Activated naive CD4-positive, alpha-beta T cell treated with anti-CD3 and anti-CD28 coated beads, Interleukin-2, amount 50 U/mL, for 24 hours (primary cell): ENCODE measurements around the gene SYCE3.

Experiments used
- H3K27ac Mint-ChIP-seq: one replicate; pipeline ENCODE4 v1.8.0; 2021; ENCODE audit warnings: mild to moderate bottlenecking, mixed read lengths
- H3K27me3 Mint-ChIP-seq: one replicate; pipeline ENCODE4 v1.8.0; 2021; ENCODE audit warnings: mixed read lengths
- H3K36me3 Mint-ChIP-seq: one replicate; pipeline ENCODE4 v1.8.0; 2021; ENCODE audit warnings: mixed read lengths
- H3K4me1 Mint-ChIP-seq: one replicate; pipeline ENCODE4 v1.8.0; 2021; ENCODE audit warnings: mixed read lengths
- H3K4me3 Mint-ChIP-seq: one replicate; pipeline ENCODE4 v1.8.0; 2021; ENCODE audit warnings: mild to moderate bottlenecking, mixed read lengths
- H3K9me3 Mint-ChIP-seq: one replicate; pipeline ENCODE4 v1.8.0; 2021; ENCODE audit warnings: mixed read lengths

SYCE3 gene

DNA sequence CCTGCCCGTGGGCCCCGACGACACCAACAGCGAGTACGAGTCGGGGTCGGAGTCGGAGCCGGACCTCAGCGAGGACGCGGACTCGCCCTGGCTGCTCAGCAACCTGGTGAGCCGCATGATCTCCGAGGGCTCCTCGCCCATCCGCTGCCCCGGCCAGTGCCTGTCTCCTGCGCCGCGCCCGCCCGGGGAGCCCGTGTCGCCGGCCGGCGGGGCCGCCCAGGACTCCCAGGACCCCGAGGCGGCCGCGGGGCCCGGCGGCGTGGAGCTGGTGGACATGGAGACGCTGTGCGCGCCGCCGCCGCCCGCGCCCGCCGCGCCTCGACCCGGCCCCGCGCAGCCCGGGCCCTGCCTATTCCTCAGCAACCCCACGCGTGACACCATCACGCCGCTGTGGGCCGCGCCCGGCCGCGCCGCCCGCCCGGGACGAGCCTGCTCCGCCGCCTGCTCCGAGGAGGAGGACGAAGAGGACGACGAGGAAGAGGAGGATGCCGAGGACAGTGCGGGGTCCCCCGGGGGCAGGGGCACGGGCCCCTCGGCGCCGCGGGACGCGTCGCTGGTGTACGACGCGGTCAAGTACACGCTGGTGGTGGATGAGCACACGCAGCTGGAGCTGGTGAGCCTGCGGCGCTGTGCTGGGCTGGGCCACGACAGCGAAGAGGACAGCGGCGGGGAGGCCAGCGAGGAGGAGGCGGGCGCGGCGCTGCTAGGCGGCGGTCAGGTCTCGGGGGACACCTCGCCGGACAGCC is 41.7 kb upstream of the SYCE3 start:
- H3K9me3 Mint-ChIP-seq, result no peaks in the 10 kb centered on the region
- peaks cover 23% of the 10 kb centered on the region for H3K27me3 Mint-ChIP-seq
- H3K4me1 Mint-ChIP-seq, result peaks cover 8% of the 10 kb centered on the region
- peaks cover 1% of the 10 kb centered on the region for H3K36me3 Mint-ChIP-seq
- H3K4me3 Mint-ChIP-seq, result no peak overlapping the region
- H3K27ac Mint-ChIP-seq, result no peak overlapping the region

DNA sequence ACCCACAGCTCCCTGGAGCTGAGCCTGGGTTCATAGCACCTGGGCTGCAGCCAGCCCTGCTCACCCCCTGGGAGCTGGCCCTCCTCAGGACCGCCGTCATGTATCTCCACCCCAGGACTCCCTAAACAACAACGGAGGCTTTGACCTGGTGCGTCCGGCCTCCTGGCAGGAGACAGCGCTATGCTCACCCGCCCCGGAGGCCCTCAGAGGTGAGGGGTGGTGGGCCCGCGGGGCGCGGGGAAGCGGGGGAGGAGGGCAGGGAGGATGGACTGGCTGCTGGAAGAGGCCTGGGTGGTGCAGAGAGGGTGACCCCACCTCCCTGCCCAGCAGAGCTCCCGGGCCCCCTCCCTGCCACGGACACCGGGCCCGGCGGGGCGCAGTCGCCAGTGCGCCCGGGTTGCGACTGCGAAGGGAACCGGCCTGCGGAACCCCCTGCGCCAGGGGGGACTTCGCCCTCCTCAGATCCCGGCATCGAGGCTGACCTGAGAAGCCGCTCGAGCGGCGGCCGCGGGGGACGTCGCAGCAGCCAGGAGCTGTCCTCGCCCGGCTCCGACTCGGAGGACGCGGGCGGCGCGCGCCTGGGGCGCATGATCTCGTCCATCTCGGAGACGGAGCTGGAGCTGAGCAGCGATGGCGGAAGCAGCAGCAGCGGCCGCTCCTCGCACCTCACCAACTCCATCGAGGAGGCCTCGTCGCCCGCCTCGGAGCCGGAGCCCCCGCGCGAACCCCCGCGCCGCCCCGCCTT is 41.0 kb upstream of the SYCE3 start:
- Mint-ChIP-seq H3K4me3 (no peak overlapping the region), H3K9me3 (no peaks in the 10 kb centered on the region), H3K36me3 (peaks cover 1% of the 10 kb centered on the region), H3K27me3 (peaks cover 23% of the 10 kb centered on the region), H3K4me1 (peaks cover 8% of the 10 kb centered on the region), H3K27ac (no peak overlapping the region)

DNA sequence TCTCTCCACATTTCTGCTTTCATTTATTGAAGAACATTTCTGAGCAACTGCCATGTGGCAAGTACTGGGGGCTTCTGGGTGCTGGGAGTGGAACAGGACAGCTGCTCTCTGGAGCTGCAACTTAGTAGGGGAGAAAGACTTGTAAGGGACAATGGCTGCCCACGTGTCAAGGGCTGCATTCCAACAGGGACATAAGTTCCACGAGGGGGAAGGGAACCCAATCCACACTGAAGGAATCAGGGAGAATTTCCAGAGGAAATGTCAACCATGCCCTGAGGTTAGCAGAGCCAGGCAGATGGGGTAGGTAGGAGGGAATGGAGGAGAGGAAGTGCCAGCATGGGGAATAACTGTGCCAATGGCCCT is 39.6 kb upstream of the SYCE3 start:
- Mint-ChIP-seq H3K36me3 (peaks cover 3% of the 10 kb centered on the region), H3K9me3 (no peaks in the 10 kb centered on the region), H3K27ac (no peak overlapping the region), H3K4me3 (peak overlapping the region; percentile 87), H3K4me1 (peaks cover 8% of the 10 kb centered on the region), H3K27me3 (peaks cover 21% of the 10 kb centered on the region)

DNA sequence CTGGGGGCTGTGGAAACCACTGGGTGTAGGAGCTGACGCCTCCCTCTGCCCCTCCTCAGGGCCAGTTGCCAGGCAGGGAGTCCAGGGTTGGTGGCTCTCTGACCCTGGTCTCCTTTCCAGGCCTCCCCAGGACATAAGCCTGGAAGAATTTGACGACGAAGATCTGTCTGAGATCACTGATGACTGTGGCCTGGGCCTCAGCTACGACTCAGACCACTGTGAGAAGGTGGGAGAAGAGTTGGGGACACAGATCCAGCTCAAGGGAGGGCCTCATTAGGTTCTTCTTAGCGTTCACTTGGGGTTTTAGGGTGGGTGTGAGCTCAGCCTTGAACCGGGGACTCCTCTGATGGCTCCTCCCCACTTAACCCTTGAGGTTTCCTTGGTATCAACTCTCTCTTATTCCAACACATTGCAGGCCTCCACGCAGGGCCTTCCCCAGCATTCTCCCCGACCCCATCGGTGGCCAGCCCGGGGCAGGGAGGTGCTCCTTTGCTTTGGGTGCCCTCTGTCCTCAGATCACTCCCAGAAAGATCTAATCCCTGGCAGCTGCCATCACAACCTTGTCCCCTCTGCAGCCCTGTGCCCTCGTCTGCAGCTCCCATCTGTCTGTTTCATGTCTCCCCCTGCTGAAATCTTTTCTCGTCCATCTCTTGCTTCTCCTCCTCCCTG is 39.1 kb upstream of the SYCE3 start:
- H3K9me3 Mint-ChIP-seq, result no peaks in the 10 kb centered on the region
- peak overlapping the region; percentile 87 for H3K4me3 Mint-ChIP-seq
- peaks cover 21% of the 10 kb centered on the region for H3K27me3 Mint-ChIP-seq
- peaks cover 3% of the 10 kb centered on the region for H3K36me3 Mint-ChIP-seq
- peaks cover 8% of the 10 kb centered on the region for H3K4me1 Mint-ChIP-seq
- H3K27ac Mint-ChIP-seq, result peak overlapping the region; percentile 80

DNA sequence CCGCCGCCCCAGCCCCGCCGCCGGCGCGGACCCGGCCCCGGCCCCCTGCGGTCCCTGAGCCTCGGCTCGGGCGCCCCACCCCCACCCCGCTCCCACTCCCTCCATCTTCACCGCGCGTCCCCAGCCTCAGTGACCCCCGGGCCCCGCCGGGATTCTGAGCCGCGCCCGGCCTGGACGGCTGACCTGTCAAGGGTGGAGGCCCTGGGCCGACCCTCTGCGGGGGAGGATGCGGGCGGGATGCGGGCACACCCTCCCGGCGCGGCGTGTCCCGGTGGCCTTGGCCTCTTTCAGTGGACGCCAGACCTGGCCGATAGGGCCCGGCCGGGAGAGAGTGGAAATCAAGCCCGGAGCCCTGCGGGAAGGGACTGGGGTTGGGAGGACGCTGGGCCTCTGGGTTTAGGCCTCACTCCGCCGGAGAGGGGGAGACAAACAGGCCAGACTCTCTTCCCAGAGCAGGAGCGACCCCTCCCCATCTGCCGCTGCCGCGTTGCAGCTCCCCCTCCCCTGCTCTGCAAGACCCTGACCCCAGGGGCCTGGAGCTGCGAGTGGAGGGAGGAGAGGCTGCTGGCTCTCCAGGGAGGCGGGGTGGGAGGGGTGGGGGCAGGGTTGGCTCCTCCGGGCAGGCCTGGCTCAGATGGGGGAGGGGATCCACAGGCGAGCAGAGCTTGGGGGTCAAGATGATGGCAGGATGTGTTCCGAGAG is 38.4 kb upstream of the SYCE3 start:
- peak overlapping the region; percentile 87 for H3K4me3 Mint-ChIP-seq
- H3K9me3 Mint-ChIP-seq, result no peaks in the 10 kb centered on the region
- H3K27me3 Mint-ChIP-seq, result peaks cover 21% of the 10 kb centered on the region
- H3K4me1 Mint-ChIP-seq, result peaks cover 8% of the 10 kb centered on the region
- H3K36me3 Mint-ChIP-seq, result peaks cover 3% of the 10 kb centered on the region
- H3K27ac Mint-ChIP-seq, result no peak overlapping the region

DNA sequence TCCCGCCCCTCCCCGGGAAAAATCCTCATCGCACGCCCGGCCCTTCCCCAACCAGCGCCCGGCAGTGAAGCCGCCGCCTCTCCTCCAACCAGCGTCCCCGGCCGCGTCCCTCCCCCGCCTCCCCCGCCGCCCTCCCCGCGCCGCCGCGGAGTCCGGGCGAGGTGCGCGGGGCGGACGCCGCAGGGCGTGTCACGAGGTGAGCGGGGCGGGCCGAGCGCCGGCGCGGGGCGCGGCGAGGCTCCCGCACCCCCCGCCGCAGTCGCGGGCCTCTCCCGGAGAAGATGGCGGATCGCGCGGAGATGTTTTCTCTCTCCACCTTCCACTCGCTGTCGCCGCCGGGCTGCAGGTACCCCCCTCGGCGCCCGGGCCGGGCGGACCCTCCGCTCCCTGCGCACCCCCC is 37.8 kb upstream of the SYCE3 start, which contains the start of gene MAPK8IP2:
MAPK8IP2 (plus strand) TSS at position 256 of the 400 bp plus-strand sequence; CDS start at position 282, 26 bp downstream.
- Mint-ChIP-seq H3K27me3 (peaks cover 21% of the 10 kb centered on the region), H3K4me1 (peaks cover 8% of the 10 kb centered on the region), H3K27ac (no peak within 1 kb of the TSS), H3K4me3 (peak within 1 kb of the TSS; percentile 87), H3K36me3 (peaks cover 3% of the 10 kb centered on the region), H3K9me3 (no peaks in the 10 kb centered on the region)

DNA sequence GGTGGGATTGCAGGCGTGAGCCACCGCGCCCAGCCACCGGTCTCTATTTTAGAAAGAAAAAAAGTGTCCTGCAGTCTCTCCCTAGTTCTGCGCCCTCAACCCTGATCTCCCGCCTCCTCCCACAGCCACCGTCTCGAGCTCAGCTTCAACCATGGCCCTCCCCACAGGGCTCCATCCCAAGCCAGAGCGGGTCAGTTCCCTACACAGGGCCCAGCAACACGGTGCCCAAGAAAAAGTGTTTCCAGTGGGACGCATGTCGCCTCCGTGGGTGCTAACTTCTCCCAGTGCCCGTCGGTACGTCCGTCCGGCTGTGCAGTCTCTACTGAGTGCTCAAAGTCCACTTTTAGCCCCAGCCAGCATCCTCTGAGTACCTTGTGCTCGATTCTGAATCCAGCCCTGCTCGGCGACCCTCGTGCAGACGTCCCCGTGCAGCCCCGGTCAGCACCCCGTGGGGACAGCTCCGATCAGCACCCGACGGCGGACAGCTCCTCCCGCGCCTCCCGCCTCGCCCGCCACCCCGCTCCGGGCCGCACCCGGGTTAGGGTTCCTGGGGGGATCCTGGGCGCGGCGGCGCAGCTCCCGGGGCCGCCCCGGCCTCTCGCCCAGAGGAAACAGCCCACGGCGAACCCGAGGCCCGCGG is 37.2 kb upstream of the SYCE3 start:
- Mint-ChIP-seq H3K27ac (no peak overlapping the region), H3K36me3 (peaks cover 3% of the 10 kb centered on the region)

DNA sequence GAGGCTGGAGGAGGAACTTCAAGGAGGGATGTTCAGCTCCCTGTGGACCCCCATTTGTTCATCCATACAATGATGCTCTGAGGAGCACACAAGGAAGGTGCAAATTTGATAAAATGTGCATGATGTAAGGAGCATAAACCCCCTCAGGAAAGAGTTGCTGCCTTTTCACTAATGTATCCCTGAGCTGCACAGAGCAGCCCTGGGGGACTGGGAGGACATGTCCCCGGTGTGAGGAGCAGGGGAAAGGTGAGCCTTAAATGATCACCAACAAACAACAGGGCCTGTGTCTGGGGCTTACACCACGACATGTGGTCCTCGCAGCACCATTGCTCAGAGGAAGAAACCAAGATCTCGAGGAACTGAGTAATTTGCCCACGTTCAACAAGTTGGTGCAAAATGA is 34.4 kb upstream of the SYCE3 start:
- no peak overlapping the region for H3K4me3 Mint-ChIP-seq
- no peaks in the 10 kb centered on the region for H3K9me3 Mint-ChIP-seq
- H3K27ac Mint-ChIP-seq, result no peak overlapping the region

More for the DNA sequence above, 37.2 kb upstream of the SYCE3 start:
- peak overlapping the region; percentile 71 for H3K4me3 Mint-ChIP-seq
- H3K4me1 Mint-ChIP-seq, result peaks cover 8% of the 10 kb centered on the region
- peaks cover 21% of the 10 kb centered on the region for H3K27me3 Mint-ChIP-seq
- H3K9me3 Mint-ChIP-seq, result no peaks in the 10 kb centered on the region

DNA sequence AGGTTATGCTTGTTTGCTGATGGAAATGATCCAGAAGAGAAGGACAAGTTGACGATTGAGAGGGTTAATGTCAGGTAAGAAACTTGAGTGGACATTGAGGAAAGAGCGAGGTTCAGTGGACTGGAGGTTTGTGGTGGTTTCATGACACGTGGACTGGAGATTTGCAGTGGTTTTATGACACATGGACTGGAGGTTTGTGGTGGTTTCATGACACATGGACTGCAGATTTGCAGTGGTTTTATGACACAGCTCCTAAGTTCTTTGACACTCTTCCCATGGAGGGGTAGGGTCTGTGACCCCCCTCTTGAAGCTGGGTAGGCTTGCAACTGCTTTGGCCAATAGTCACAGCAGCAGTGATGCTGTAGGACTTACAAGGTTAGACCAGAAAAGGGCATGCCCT is 32.5 kb upstream of the SYCE3 start:
- H3K4me3 Mint-ChIP-seq, result no peak overlapping the region
- no peaks in the 10 kb centered on the region for H3K9me3 Mint-ChIP-seq
- H3K36me3 Mint-ChIP-seq, result peaks cover 5% of the 10 kb centered on the region
- no peak overlapping the region for H3K27ac Mint-ChIP-seq
- peaks cover 4% of the 10 kb centered on the region for H3K27me3 Mint-ChIP-seq
- H3K4me1 Mint-ChIP-seq, result no peaks in the 10 kb centered on the region

More for the DNA sequence above, 34.4 kb upstream of the SYCE3 start:
- peaks cover 3% of the 10 kb centered on the region for H3K36me3 Mint-ChIP-seq
- H3K27me3 Mint-ChIP-seq, result peaks cover 11% of the 10 kb centered on the region
- H3K4me1 Mint-ChIP-seq, result peaks cover 6% of the 10 kb centered on the region

DNA sequence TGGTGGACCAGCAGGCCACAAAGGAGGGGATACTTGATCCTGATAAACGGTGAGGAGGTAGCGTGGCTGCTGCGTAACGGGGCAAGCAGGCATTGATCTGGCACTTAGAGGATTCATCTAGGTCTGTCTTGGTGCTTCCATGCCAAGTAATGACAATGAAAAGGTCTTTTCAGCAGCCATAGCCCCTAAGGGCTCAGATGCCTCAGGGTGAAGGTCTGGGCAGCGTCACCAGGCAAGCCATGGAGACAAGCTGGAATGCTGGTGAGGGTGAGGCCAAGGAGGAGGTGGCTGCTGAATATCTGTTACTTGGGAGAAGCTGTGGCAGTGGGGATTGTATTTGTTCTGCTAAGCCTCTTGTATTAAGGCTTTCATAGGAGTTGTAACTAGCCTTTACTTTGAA is 24.7 kb upstream of the SYCE3 start:
- Mint-ChIP-seq H3K27me3 (no peaks in the 10 kb centered on the region), H3K4me3 (no peak overlapping the region), H3K9me3 (no peaks in the 10 kb centered on the region), H3K4me1 (peaks cover 7% of the 10 kb centered on the region), H3K36me3 (peaks cover 2% of the 10 kb centered on the region), H3K27ac (no peak overlapping the region)

DNA sequence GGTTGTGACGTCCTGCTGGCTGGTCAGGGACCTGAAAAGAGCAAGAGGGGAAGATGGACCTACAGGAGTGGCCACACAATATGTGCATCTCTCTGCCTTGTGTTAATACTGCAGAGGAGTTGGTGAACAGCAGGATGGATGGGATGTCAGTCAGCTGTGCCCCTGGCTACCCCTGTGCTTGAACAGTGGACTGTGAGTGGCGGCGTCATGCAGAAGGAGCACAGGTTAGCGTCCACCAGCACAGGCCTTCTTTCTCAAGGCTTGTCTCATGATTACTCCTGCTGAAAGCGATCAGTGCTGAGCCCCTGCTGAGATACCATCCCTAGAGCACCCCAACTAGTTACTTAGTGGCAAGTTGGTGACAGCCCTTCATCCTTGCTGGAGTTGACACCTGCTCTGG is 23.7 kb upstream of the SYCE3 start:
- Mint-ChIP-seq H3K36me3 (peaks cover 2% of the 10 kb centered on the region), H3K4me3 (no peak overlapping the region), H3K4me1 (peaks cover 7% of the 10 kb centered on the region), H3K27ac (no peak overlapping the region), H3K27me3 (no peaks in the 10 kb centered on the region), H3K9me3 (no peaks in the 10 kb centered on the region)

DNA sequence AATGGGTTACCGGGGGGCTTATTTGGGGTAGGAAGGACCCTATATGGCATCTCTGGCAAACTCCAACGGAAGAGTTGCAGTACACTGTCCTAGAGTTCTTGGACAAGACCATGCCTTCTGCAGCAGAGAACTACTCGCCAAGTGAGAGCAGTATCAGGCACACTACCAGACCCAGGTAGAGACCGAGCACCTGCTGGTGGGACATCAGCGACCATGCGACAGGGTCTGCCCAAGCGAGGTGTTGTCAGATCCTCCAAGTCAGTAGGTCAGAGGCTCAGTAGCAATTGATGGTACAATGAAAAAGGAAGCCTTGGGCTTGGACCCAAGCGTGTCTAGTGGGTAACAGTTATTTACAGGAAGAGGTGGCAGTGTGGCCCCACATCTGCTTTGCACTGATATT is 23.1 kb upstream of the SYCE3 start:
- H3K27ac Mint-ChIP-seq, result no peak overlapping the region
- peaks cover 7% of the 10 kb centered on the region for H3K4me1 Mint-ChIP-seq
- H3K4me3 Mint-ChIP-seq, result no peak overlapping the region
- H3K27me3 Mint-ChIP-seq, result no peaks in the 10 kb centered on the region
- no peaks in the 10 kb centered on the region for H3K9me3 Mint-ChIP-seq
- H3K36me3 Mint-ChIP-seq, result no peaks in the 10 kb centered on the region

DNA sequence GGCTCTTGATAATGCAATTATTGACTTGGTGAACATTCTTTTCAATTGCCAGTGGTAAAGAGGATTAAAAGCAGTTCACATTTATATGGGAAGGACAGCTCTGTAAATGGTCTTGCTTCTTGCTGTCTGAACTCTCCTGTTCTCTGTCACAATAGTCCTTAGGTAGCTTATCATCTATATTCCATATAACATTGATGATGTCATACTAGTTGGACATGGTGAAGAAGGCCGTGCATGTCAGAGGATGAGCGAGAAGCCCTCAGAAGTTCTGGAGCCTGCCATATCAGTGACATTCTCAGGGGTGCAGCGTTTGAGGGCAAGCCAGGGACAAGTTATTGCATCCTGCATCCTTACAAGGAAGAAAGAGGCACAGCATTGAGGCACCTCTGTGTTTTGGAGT is 22.5 kb upstream of the SYCE3 start:
- Mint-ChIP-seq H3K4me3 (no peak overlapping the region), H3K9me3 (no peaks in the 10 kb centered on the region), H3K27ac (no peak overlapping the region), H3K4me1 (peaks cover 11% of the 10 kb centered on the region), H3K27me3 (no peaks in the 10 kb centered on the region), H3K36me3 (no peaks in the 10 kb centered on the region)

DNA sequence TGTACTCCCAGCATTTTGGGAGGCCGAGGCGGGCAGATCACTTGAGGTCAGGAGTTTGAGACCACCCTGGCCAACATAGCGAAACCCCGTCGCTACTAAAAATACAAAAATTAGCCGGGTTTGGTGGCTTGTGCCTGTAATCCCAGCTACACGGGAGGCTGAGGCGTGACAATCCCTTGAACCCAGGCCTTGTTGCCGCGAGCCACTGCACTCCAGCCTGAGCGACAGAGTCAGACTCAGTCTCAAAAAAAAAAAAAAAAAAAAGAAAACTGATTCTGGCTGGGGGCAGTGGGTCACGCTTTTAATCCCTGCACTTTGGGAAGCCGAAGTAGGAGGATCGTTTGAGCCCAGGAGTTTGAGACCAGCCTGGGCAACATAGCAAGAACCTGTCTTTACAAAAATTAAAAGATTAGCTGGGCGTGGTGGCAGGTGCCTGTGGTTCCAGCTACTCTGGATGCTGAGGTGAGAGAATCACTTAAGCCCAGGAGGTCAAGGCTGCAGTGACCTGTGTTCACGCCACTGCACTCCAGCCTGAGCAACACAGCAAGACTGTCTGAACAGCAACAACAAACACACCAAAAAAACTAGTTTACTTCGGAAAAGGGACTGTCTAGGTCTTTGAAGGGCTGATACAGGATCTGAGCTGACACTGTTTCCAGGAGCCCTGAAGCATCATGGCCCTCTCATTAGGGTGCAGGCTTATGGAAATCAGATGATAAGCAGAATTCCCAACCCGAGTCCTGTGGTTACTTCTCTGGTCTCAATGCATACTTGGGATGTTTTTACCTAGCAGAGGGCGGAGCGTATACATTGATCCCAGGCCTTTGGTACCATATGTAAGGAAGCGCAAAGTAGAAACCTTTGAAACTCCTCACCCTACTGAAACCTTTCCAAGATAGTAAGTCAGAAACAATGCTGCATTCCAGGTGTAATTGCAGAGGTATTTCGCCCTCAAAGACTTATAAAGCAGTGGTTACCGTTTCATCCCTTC is 21.7 kb upstream of the SYCE3 start:
- H3K4me1 Mint-ChIP-seq, result peaks cover 14% of the 10 kb centered on the region
- H3K4me3 Mint-ChIP-seq, result peak overlapping the region; percentile 97
- H3K27me3 Mint-ChIP-seq, result no peaks in the 10 kb centered on the region
- H3K36me3 Mint-ChIP-seq, result no peaks in the 10 kb centered on the region
- no peaks in the 10 kb centered on the region for H3K9me3 Mint-ChIP-seq
- H3K27ac Mint-ChIP-seq, result peak overlapping the region; percentile 80
